SK-N-SH (cell line): Measurements from ENCODE around the gene ZNF785. TPM values are rescaled to one million over a fixed set of nuclear protein-coding genes. Genes with fewer than 3 reads are reported as not detected.
"Not testable (repeated sequence)": the region's sequence is repeated elsewhere in the genome, so short reads cannot be mapped to it uniquely, and the experiment has no call there.

Source experiments
- CTCF ChIA-PET: fragments of 300-600, 350-600 bp; formaldehyde crosslinking; extraction: SDS; loops from one replicate; lab custom pipeline; 2021; lab: Yijun Ruan, JAX
- POLR2A ChIA-PET: fragments of 350-600 bp; sonication (Branson Sonifier 250); formaldehyde crosslinking; extraction: SDS; loops from one replicate; lab custom pipeline; 2020; ENCODE audit warnings: antibody characterized with exemption, inconsistent platforms; lab: Yijun Ruan, JAX
- DNase-seq: peaks from one replicate; pipeline ENCODE4 v3.0.0; 2012
- H2AFZ ChIP-seq: fragments of 200-600 bp; sonication (generic); 2 replicates; pipeline ENCODE4 v1.8.1; 2016; ENCODE audit warnings: antibody characterized with exemption, mild to moderate bottlenecking, low read depth
- H3F3A ChIP-seq: fragments of 200-600 bp; sonication (generic); replicated peaks from 2 replicates; pipeline ENCODE3; 2016; ENCODE audit warnings: antibody characterized with exemption, mild to moderate bottlenecking; ENCODE audit not compliant: insufficient read depth
- H3K27ac ChIP-seq, 2 experiments: fragments of 200-500 bp in 1 of 2; fragments of 200-600 bp in 1 of 2; sonication (Bioruptor generic) in 1 of 2; sonication (generic), shearing (Covaris generic) in 1 of 2; 2 replicates each; pipeline versions ENCODE4 v1.5.1 to v1.6.1; 2014 to 2016; ENCODE audit warnings: low read depth in 2 of 2, inconsistent platforms in 1 of 2, low read length in 1 of 2, mild to moderate bottlenecking in 1 of 2, mixed read lengths in 1 of 2
- H3K27me3 ChIP-seq: fragments of 200-600 bp; sonication (generic), shearing (Covaris generic); 2 replicates; pipeline ENCODE4 v1.6.1; 2016; ENCODE audit warnings: mixed run types; ENCODE audit not compliant: insufficient read depth
- H3K36me3 ChIP-seq, 2 experiments: fragments of 200-500 bp in 1 of 2; fragments of 200-600 bp in 1 of 2; sonication (Bioruptor generic) in 1 of 2; sonication (generic) in 1 of 2; replicated peaks in 1 of 2; 2 replicates each; pipeline versions ENCODE3 to v1.5.1; 2014 to 2016; ENCODE audit warnings: low read length in 1 of 2, mild to moderate bottlenecking in 1 of 2; ENCODE audit not compliant: insufficient read depth in 2 of 2, control insufficient read depth in 1 of 2
- H3K4me1 ChIP-seq, 2 experiments: fragments of 200-500 bp in 1 of 2; fragments of 200-600 bp in 1 of 2; sonication (Bioruptor generic) in 1 of 2; sonication (generic), shearing (Covaris generic) in 1 of 2; 2 replicates each; pipeline versions ENCODE4 v1.5.1 to v1.6.1; 2014 to 2016; ENCODE audit warnings: low read depth in 1 of 2, low read length in 1 of 2, mixed run types in 1 of 2; ENCODE audit not compliant: insufficient read depth in 2 of 2, control insufficient read depth in 1 of 2
- H3K4me2 ChIP-seq: fragments of 200-600 bp; sonication (generic), shearing (Covaris generic); 2 replicates; pipeline ENCODE4 v1.6.1; 2017; ENCODE audit warnings: mixed run types
- H3K4me3 ChIP-seq, 2 experiments: fragments of 200-500 bp in 1 of 2; fragments of 200-600 bp in 1 of 2; sonication (Bioruptor generic) in 1 of 2; sonication (generic), shearing (Covaris generic) in 1 of 2; 2 replicates each; pipeline versions ENCODE4 v1.5.1 to v1.8.1; 2014 to 2016; ENCODE audit warnings: low read depth in 2 of 2, inconsistent platforms in 1 of 2, low read length in 1 of 2, mild to moderate bottlenecking in 1 of 2, mixed read lengths in 1 of 2, moderate library complexity in 1 of 2
- H3K79me2 ChIP-seq: fragments of 200-600 bp; sonication (generic); 2 replicates; pipeline ENCODE4 v1.8.1; 2017; ENCODE audit warnings: mild to moderate bottlenecking; ENCODE audit not compliant: insufficient read depth
- H3K9ac ChIP-seq: fragments of 200-600 bp; sonication (generic); 2 replicates; pipeline ENCODE4 v1.6.1; 2017; ENCODE audit warnings: mixed run types
- H3K9me2 ChIP-seq: fragments of 200-600 bp; sonication (generic); 2 replicates; pipeline ENCODE4 v1.6.1; 2017; ENCODE audit warnings: mixed run types
- H3K9me3 ChIP-seq: fragments of 200-600 bp; sonication (generic); 2 replicates; pipeline ENCODE4 v1.6.1; 2017; ENCODE audit warnings: mixed run types, mild to moderate bottlenecking, moderate library complexity
- H4K20me1 ChIP-seq: fragments of 200-600 bp; sonication (generic); 2 replicates; pipeline ENCODE4 v1.6.1; 2017; ENCODE audit warnings: mild to moderate bottlenecking, mixed run types; ENCODE audit not compliant: insufficient read depth
- CHD2 ChIP-seq: fragments of 150-350 bp; IDR thresholded peaks from 2 replicates; pipeline ENCODE4 v1.6.1; 2018; ENCODE audit warnings: low read length; ENCODE audit not compliant: partially characterized antibody
- ELF1 ChIP-seq: IDR thresholded peaks from 2 replicates; pipeline ENCODE4 v1.4.0; 2012
- EZH2phosphoT487 ChIP-seq: fragments of 200-600 bp; sonication (generic); IDR thresholded peaks from 2 replicates; pipeline ENCODE4 v1.6.1; 2017; ENCODE audit warnings: low read depth, mixed run types, mild to moderate bottlenecking, antibody characterized with exemption, moderate library complexity, borderline replicate concordance
- GATA2 ChIP-seq: sonication (generic); formaldehyde crosslinking; IDR thresholded peaks from 2 replicates; pipeline ENCODE4 v1.5.0; 2020; ENCODE audit warnings: mild to moderate bottlenecking, missing genetic modification reagents
- NFIC ChIP-seq: IDR thresholded peaks from 2 replicates; pipeline ENCODE4 v1.4.0; 2012; ENCODE audit warnings: borderline replicate concordance
- POLR2AphosphoS5 ChIP-seq: IDR thresholded peaks from 2 replicates; pipeline ENCODE4 v1.6.1; 2012; ENCODE audit warnings: low read depth, low read length
- RXRA ChIP-seq: IDR thresholded peaks from 2 replicates; pipeline ENCODE4 v1.4.0; 2012; ENCODE audit warnings: low read depth, mild to moderate bottlenecking, borderline replicate concordance
- TAF1 ChIP-seq: IDR thresholded peaks from 2 replicates; pipeline ENCODE4 v1.6.1; 2012; ENCODE audit warnings: low read depth, mild to moderate bottlenecking, low read length, moderate library complexity, borderline replicate concordance
- TEAD4 ChIP-seq: IDR thresholded peaks from 2 replicates; pipeline ENCODE4 v1.4.0; 2012; ENCODE audit warnings: mild to moderate bottlenecking, borderline replicate concordance; ENCODE audit not compliant: insufficient read depth
- ZBTB33 ChIP-seq: IDR thresholded peaks from 2 replicates; pipeline ENCODE4 v1.4.0; 2012; ENCODE audit warnings: low read depth, borderline replicate concordance
- WGBS: methylation state at CpG from one replicate; pipeline ENCODE4 v1.1.6; 2017; ENCODE audit warnings: low lambda C conversion rate; 5-methylcytosine and 5-hydroxymethylcytosine counted together
- polyA plus RNA-seq, 3 experiments: library from polyadenylated mRNA; depleted of rRNA; stranded (reverse); fragments of >200 nt; gene quantifications; 2 replicates each; pipeline ENCODE4 v1.2.3, GENCODE V29; 2012

The ZNF785 gene
- polyA plus RNA-seq, 1 of the 3 experiments (the other 2 are of a cell fraction), result 8.8 TPM

DNA sequence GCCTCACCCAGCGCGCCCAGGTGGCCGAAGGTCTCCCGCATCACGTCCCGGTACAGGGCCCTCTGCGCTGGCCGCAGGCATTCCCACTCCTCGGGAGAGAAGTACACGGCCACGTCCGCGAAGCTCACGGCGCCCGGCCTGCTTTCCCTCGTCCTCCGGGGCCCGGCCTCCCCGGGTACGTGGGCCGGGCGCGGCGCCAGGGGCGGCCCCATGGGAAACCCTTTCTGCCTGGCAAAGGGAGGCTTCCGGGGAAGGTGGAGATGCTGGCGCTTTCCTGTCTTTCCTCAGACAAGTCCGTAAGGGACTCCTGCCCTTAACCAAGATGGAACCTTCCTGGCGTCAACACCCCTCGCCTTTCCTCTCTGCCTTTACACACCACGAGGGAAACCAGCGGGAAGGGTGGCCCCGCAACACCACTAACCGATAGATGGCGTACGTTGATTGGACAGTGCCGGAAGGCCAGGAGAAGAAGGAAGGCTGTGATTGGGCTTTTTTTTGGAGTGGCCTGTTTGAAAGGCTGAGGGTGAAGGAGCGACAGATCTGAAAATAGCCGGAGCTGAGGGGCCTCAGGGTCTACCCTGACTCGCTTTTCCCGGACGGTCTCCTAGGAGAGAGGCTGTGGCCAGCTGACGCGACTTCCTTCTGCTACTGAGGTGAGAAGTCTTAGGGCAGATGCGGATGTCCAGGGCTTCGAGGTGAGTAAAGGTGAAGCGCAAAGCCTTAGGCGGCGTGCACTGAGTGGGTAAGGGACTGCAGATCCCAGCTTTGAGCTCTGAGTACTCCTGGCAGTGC is at the start of gene ZNF785 (continued):
- no peak for TF ChIP-seq RXRA
- TF ChIP-seq NFIC, result peak; percentile 76
- TF ChIP-seq CHD2, result peak; percentile 96

GRCh38 chr16:30633526-30633925 is 48.0 kb upstream of the ZNF785 start:
- peaks cover 3% of the 10 kb centered on the region for H3F3A ChIP-seq
- peaks cover 0 to 5% of the 10 kb centered on the region in 2 experiments; a peak in 1 of 4 replicates for H3K4me1 ChIP-seq
- H3K27me3 ChIP-seq, result no peaks in the 10 kb centered on the region
- ChIA-PET CTCF (interaction anchor here (1.8 kb wide), 1 partner anchor 203 kb away, joined by 6 read pairs; the partner anchor contains the start of gene DCTPP1), POLR2A (interaction anchor here (0.6 kb wide), 1 partner anchor 16 kb away, joined by 3 read pairs; no protein-coding TSS in a partner anchor)
- TF ChIP-seq ZBTB33 (no peak), POLR2AphosphoS5 (no peak), TEAD4 (no peak), EZH2phosphoT487 (no peak), GATA2 (CRISPR knock-in tag) (no peak), TAF1 (no peak), CHD2 (no peak), ELF1 (no peak)
- peak overlapping the region; percentile 48; the same call in 1 of the 2 replicates for H3K9ac ChIP-seq
- H3K9me2 ChIP-seq, result no peaks in the 10 kb centered on the region
- H2AFZ ChIP-seq, result peak overlapping the region; percentile 92
- peak overlapping the region; percentile 61 to 86 for H3K4me3 ChIP-seq
- peak overlapping the region; percentile 58 to 62; a peak in 3 of 4 replicates for H3K27ac ChIP-seq
- H3K4me2 ChIP-seq, result peak overlapping the region; percentile 74
- no peak for DNase-seq
- H3K9me3 ChIP-seq, result no peaks in the 10 kb centered on the region
- H3K79me2 ChIP-seq, result peaks cover 23% of the 10 kb centered on the region
- whole genome bisulfite sequencing, result 76% methylated on average over 17 of the region's 17 CpGs
- no peaks in the 10 kb centered on the region for H4K20me1 ChIP-seq
- no peaks in the 10 kb centered on the region for H3K36me3 ChIP-seq

GRCh38 chr16:30632454-30632853 is 47.0 kb upstream of the ZNF785 start:
- H3K27ac ChIP-seq, H3K9ac ChIP-seq, H3K4me2 ChIP-seq, H3K9me3 ChIP-seq, H3K27me3 ChIP-seq, DNase-seq, H3K4me1 ChIP-seq, H3K36me3 ChIP-seq, H2AFZ ChIP-seq, H4K20me1 ChIP-seq, H3K4me3 ChIP-seq, H3F3A ChIP-seq, H3K9me2 ChIP-seq: not testable (repeated sequence)
- WGBS, result 98% methylated on average over 7 of the region's 7 CpGs
- ChIA-PET POLR2A (interaction anchor here (0.6 to 1.5 kb wide), 2 partner anchors 41 to 60 kb away, joined by 4 read pairs; no protein-coding TSS in a partner anchor), CTCF (interaction anchor here (1.8 kb wide), 1 partner anchor 202 kb away, joined by 6 read pairs; the partner anchor contains the start of gene DCTPP1)
- peaks cover 23% of the 10 kb centered on the region for H3K79me2 ChIP-seq
